ENCODE measurements around the gene FFAR4. TPM values are rescaled to one million over a fixed set of nuclear protein-coding genes. Genes with fewer than 3 reads are reported as not detected.

The FFAR4 gene
- total and polyA plus RNA-seq, 4 donors = 0.06 to 0.30 (median 0.28) TPM

DNA sequence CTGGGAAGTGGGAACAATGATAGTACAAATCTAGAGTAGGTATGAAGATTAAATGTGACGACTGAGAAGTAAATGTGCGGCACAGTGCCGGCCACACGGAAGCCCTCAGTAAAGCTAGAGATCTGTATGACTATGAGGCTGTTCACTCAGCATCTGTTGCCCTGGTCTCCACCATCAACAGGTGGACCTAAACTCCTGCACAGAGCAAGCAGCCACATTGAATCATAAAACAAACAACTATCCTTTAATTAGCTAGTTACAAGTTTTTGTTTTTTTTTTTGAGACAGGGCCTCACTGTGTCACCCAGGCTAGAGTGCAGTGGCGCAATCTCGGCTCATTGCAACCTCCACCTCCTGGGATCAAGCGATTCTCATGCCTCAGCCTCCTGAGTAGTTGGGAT, 18.0 kb downstream of the FFAR4 start:
- no peaks in the 10 kb centered on the region for H3K36me3 ChIP-seq (ENCODE audit: control insufficient read depth, insufficient read depth, low read length)
- H3K9me3 ChIP-seq (ENCODE audit: control insufficient read depth, insufficient read depth, low read length) = no peaks in the 10 kb centered on the region
- DNase-seq (ENCODE audit: low read depth in 4 of 6, low spot score in 6 of 6) = no peak
- no peak overlapping the region for H3K27ac ChIP-seq (ENCODE audit: low read depth, low read length)
- no peaks in the 10 kb centered on the region for H3K27me3 ChIP-seq (ENCODE audit: control insufficient read depth, insufficient read depth, low read length)
- WGBS (ENCODE audit: insufficient coverage) = no CpG with 5 or more reads among the region's 7 CpGs
- H3K4me1 ChIP-seq (ENCODE audit: control insufficient read depth, insufficient read depth, low read length) = peaks cover 10% of the 10 kb centered on the region
- no peak overlapping the region for H3K4me3 ChIP-seq (ENCODE audit: low read depth, low read length)

DNA sequence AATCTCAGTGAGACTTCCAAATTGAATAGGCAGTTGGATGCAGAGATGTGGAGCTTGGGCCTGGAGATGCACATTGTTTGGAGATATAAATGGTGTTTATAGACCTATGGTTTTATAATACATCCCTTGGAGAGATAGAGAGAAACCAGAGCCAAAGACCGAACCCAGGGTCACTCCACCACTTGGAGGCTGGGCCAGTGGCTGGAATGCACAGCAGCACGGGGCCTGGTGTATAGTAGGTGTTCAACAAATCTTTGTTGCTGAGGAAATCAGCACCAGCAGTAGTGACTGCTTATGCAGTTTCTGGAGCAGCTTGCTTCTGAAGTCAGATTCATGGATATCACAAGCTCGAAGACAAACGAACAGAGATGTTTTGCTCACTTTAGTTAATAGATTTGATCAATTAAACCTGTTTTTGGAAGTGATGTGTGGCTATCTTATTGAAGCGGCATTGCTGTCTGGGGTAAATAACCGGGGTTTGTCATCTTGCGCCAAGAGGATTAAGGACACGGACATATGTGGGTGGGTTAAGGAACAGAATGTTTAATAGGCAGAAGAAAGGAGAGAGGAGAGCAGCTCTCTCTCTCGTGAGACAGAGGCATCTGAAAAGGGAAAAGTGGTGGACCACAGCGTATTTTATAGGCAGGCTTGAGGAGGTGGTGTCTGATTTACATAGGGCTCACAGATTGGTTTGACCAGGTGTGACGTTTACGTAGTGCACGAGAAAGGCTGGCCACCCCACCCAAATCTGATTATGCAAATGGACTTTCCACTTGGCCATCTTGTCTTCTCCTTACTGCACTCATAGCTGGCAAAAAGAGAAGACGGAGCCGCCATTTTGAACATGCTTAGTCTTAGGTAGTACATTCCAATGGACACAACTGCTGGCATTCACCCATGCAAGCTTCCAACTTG, 23.4 kb downstream of the FFAR4 start:
- Histone ChIP-seq H3K9me3 (ENCODE audit: control insufficient read depth, insufficient read depth, low read length) (no peaks in the 10 kb centered on the region), H3K27me3 (ENCODE audit: control insufficient read depth, insufficient read depth, low read length) (no peaks in the 10 kb centered on the region), H3K4me1 (ENCODE audit: control insufficient read depth, insufficient read depth, low read length) (no peaks in the 10 kb centered on the region), H3K4me3 (ENCODE audit: low read depth, low read length) (no peak overlapping the region), H3K36me3 (ENCODE audit: control insufficient read depth, insufficient read depth, low read length) (no peaks in the 10 kb centered on the region), H3K27ac (ENCODE audit: low read depth, low read length) (no peak overlapping the region)
- 95% methylated on average over 15 of the region's 15 CpGs for WGBS (ENCODE audit: insufficient coverage)
- no peak for DNase-seq (ENCODE audit: low read depth in 4 of 6, low spot score in 6 of 6)

DNA sequence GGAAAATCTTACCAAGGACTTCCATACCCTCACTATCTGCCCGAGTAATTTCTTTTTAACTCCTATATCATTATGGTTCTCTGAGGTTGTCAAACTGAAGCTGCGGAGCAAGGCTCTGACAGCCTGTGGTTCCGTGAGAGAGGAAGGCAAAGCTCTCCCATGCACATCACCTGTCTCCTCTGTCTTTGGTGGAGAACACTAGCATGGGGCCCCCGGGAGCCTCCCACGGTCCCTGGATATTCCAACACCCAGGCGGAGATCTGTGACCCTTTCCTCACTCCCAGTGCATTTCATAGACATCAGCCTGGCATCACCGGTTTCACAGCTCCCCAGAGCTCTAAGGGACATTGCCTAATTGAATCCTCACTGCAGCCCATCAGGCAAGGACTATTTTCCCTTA, 24.2 kb downstream of the FFAR4 start:
- no peak for DNase-seq (ENCODE audit: low read depth in 4 of 6, low spot score in 6 of 6)
- H3K4me3 ChIP-seq (ENCODE audit: low read depth, low read length) = no peak overlapping the region
- H3K27ac ChIP-seq (ENCODE audit: low read depth, low read length) = no peak overlapping the region
- H3K36me3 ChIP-seq (ENCODE audit: control insufficient read depth, insufficient read depth, low read length) = no peaks in the 10 kb centered on the region
- H3K9me3 ChIP-seq (ENCODE audit: control insufficient read depth, insufficient read depth, low read length) = no peaks in the 10 kb centered on the region
- H3K4me1 ChIP-seq (ENCODE audit: control insufficient read depth, insufficient read depth, low read length) = no peaks in the 10 kb centered on the region
- H3K27me3 ChIP-seq (ENCODE audit: control insufficient read depth, insufficient read depth, low read length) = no peaks in the 10 kb centered on the region
- WGBS (ENCODE audit: insufficient coverage) = 90% methylated on average over 6 of the region's 7 CpGs

DNA sequence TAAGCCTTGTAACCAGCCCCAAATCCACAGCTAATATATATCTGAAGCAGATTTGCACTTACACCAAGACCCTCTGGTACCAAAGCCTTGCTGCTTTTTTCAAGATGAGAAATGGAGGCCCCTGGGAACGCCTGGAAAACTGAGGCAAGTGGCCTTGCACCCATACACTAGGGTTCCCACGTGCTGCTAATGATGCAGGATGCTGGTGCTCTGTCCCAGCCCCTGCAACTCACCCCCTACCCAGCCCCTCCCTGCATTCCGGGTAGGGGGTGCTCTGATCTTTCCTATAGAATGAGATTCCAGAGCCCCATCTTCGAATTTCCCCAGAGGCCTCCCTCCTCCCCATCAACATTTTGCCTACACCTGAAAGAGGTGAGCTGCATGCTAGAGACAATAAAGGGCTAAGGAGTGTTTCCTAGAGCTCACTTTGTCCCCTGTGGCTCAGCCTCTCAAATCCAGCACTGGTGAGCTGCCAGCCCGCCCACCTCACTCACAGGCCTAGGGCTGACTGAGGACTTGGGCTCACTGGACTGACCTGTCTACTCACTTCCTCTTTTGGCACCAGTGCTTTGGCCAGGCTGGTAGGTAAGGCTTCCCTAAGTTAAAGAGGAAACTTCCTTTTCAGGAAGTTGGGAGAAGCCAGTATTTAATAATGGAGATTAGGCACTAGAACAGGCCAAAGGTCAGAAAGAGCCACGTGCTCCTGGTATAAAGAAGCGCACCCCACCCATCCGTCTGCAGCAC, 24.8 kb downstream of the FFAR4 start:
- peaks cover under 1% of the 10 kb centered on the region for H3K4me1 ChIP-seq (ENCODE audit: control insufficient read depth, insufficient read depth, low read length)
- no peaks in the 10 kb centered on the region for H3K9me3 ChIP-seq (ENCODE audit: control insufficient read depth, insufficient read depth, low read length)
- no peaks in the 10 kb centered on the region for H3K36me3 ChIP-seq (ENCODE audit: control insufficient read depth, insufficient read depth, low read length)
- no peaks in the 10 kb centered on the region for H3K27me3 ChIP-seq (ENCODE audit: control insufficient read depth, insufficient read depth, low read length)
- H3K27ac ChIP-seq (ENCODE audit: low read depth, low read length) = no peak overlapping the region
- no peak overlapping the region for H3K4me3 ChIP-seq (ENCODE audit: low read depth, low read length)
- DNase-seq (ENCODE audit: low read depth in 4 of 6, low spot score in 6 of 6) = no peak
- 80% methylated on average over 3 of the region's 8 CpGs for WGBS (ENCODE audit: insufficient coverage)

DNA sequence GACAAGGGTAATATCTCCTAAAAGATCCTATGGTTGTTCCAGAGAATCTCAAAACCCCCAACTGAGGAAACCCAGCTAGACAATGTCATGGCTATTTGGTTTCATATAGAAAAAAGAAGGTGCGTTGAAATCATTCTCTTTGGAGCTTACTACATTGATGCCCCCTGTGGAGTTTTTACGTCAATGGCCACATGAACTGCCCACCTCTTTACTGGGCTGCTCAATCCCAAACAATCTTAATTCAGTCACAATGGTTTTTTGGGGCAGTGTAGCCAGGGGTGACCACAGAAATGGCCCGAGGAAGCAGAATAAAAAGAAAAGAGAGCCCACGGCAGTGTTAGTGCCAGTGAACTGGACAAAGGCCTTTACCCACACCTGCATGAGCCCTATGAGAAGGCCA, 26.8 kb downstream of the FFAR4 start:
- no peak for DNase-seq (ENCODE audit: low read depth in 4 of 6, low spot score in 6 of 6)
- 26% methylated on average over 2 of the region's 4 CpGs for WGBS (ENCODE audit: insufficient coverage)
- Histone ChIP-seq H3K4me3 (ENCODE audit: low read depth, low read length) (no peak overlapping the region), H3K27ac (ENCODE audit: low read depth, low read length) (no peak overlapping the region), H3K27me3 (ENCODE audit: control insufficient read depth, insufficient read depth, low read length) (no peaks in the 10 kb centered on the region), H3K4me1 (ENCODE audit: control insufficient read depth, insufficient read depth, low read length) (peaks cover 3% of the 10 kb centered on the region), H3K9me3 (ENCODE audit: control insufficient read depth, insufficient read depth, low read length) (no peaks in the 10 kb centered on the region), H3K36me3 (ENCODE audit: control insufficient read depth, insufficient read depth, low read length) (no peaks in the 10 kb centered on the region)

DNA sequence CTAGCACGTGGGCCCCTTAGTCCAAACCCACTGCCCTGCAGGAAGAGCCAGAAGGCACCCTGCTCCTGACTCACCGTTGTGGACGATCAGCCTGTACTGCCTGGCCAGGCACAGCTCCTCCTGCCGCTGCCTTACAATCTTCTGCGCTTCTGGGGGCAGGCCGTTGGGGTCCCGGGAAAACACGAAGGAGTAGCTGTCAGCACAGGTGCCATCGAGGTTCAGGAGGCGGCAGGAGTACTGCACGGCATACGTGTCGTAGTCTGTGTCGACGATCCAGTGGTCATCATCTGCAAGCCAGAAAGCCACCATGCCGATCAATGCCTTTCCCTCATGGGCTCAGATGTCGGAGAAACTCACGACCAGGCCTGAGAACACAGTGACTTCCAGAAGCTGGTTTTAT, 27.3 kb downstream of the FFAR4 start:
- no peaks in the 10 kb centered on the region for H3K36me3 ChIP-seq (ENCODE audit: control insufficient read depth, insufficient read depth, low read length)
- H3K4me3 ChIP-seq (ENCODE audit: low read depth, low read length) = no peak overlapping the region

DNA sequence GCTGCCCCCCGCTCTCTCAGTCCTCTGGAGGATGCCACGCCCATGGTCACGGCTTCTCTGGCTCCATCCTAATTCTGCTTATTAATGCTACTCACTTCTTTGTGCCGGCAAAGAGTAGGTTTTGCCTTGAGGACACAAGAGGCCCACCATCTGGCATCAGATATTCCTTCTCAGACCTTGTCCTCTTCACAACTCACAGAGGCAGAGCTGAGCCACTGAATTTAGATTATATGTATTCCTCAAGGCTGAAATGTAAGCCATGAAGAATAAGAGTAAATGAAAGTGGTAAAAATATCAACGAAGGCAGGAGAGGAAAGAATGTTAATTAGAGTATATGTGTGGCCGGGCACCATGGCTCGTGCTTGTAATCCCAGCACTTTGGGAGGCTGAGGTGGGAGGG, 28.1 kb downstream of the FFAR4 start:
- Histone ChIP-seq H3K27ac (ENCODE audit: low read depth, low read length) (no peak overlapping the region), H3K36me3 (ENCODE audit: control insufficient read depth, insufficient read depth, low read length) (no peaks in the 10 kb centered on the region), H3K4me1 (ENCODE audit: control insufficient read depth, insufficient read depth, low read length) (peaks cover 3% of the 10 kb centered on the region), H3K4me3 (ENCODE audit: low read depth, low read length) (no peak overlapping the region), H3K27me3 (ENCODE audit: control insufficient read depth, insufficient read depth, low read length) (peaks cover 2% of the 10 kb centered on the region), H3K9me3 (ENCODE audit: control insufficient read depth, insufficient read depth, low read length) (no peaks in the 10 kb centered on the region)
- WGBS (ENCODE audit: insufficient coverage) = 89% methylated on average over 7 of the region's 7 CpGs
- DNase-seq (ENCODE audit: low read depth in 4 of 6, low spot score in 6 of 6) = no peak

More for the DNA sequence above, 27.3 kb downstream of the FFAR4 start:
- 90% methylated on average over 18 of the region's 18 CpGs for WGBS (ENCODE audit: insufficient coverage)
- peaks cover 3% of the 10 kb centered on the region for H3K4me1 ChIP-seq (ENCODE audit: control insufficient read depth, insufficient read depth, low read length)
- no peaks in the 10 kb centered on the region for H3K27me3 ChIP-seq (ENCODE audit: control insufficient read depth, insufficient read depth, low read length)
- no peak for DNase-seq (ENCODE audit: low read depth in 4 of 6, low spot score in 6 of 6)
- no peaks in the 10 kb centered on the region for H3K9me3 ChIP-seq (ENCODE audit: control insufficient read depth, insufficient read depth, low read length)
- no peak overlapping the region for H3K27ac ChIP-seq (ENCODE audit: low read depth, low read length)

DNA sequence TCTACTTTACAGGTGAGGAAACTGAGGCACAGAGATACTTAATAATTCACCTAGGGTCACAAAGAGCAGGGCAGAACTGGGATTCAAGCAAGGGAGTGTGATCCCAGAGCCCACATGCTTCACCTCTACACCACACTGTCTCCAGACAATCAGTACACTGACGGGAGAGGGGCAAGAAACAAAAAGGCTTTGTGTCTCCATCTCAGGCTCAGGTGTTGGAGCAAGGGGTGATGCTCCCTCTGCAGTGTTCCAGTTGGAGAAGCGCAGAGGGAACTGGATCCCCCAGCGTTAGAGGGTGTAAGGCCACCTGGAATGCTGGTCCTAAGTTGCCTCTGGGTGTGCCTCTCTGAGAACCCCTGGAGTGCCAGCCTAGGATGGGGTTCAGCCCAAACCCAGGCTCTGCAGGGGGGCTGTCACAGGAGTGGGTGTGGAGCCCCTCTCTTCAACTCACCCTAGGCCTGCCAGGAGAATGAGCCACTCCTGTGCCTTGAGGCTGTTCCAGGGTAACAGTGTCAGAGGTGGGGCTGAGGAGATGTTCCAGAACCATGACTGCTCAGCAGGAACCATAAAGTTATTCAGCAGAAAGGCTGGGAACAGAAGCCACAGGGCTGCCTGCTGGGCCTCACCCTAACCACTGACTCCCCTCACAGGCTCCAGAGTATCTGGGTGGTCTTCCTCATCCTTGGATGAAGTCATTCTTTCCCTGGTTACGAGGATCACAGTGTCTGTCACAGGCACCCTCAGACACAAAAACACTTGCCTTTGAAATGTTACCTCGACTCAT, 29.1 kb downstream of the FFAR4 start:
- no peak for DNase-seq (ENCODE audit: low read depth in 4 of 6, low spot score in 6 of 6)
- Histone ChIP-seq H3K27ac (ENCODE audit: low read depth, low read length) (no peak overlapping the region), H3K4me3 (ENCODE audit: low read depth, low read length) (no peak overlapping the region), H3K27me3 (ENCODE audit: control insufficient read depth, insufficient read depth, low read length) (peaks cover 12% of the 10 kb centered on the region), H3K4me1 (ENCODE audit: control insufficient read depth, insufficient read depth, low read length) (peaks cover 5% of the 10 kb centered on the region), H3K36me3 (ENCODE audit: control insufficient read depth, insufficient read depth, low read length) (no peaks in the 10 kb centered on the region), H3K9me3 (ENCODE audit: control insufficient read depth, insufficient read depth, low read length) (no peaks in the 10 kb centered on the region)
- 79% methylated on average over 4 of the region's 5 CpGs for WGBS (ENCODE audit: insufficient coverage)

DNA sequence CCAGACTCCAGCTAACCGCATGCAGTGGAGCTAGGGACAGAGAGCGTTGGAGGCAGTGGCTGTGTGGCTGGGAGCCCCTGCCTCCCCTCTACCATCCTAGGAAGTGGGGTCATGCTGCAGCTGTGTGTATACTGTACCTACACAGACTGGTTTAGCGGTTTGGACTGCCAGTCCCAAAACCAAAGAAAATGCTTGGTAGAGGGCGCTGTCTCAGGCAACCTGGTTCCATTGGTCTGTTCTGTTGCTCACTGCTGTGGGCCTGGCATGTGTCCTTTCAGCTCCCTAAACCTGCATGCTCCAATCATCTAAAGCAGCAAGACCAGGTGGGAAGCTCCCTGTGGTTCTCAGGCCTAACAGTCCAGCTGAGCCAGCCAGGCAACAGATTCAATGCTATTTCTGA, 30.1 kb downstream of the FFAR4 start:
- peaks cover 18% of the 10 kb centered on the region for H3K27me3 ChIP-seq (ENCODE audit: control insufficient read depth, insufficient read depth, low read length)
- DNase-seq (ENCODE audit: low read depth in 4 of 6, low spot score in 6 of 6) = no peak
- H3K4me1 ChIP-seq (ENCODE audit: control insufficient read depth, insufficient read depth, low read length) = peaks cover 12% of the 10 kb centered on the region
- no peak overlapping the region for H3K4me3 ChIP-seq (ENCODE audit: low read depth, low read length)
- no peaks in the 10 kb centered on the region for H3K9me3 ChIP-seq (ENCODE audit: control insufficient read depth, insufficient read depth, low read length)
- no peak overlapping the region for H3K27ac ChIP-seq (ENCODE audit: low read depth, low read length)
- H3K36me3 ChIP-seq (ENCODE audit: control insufficient read depth, insufficient read depth, low read length) = no peaks in the 10 kb centered on the region
- WGBS (ENCODE audit: insufficient coverage) = 67% methylated on average over 2 of the region's 4 CpGs
